ENCODE results near the gene DIPK1C.

Gene DIPK1C

GRCh38 chr18:74389171-74389927 lies 67.8 kb downstream of the DIPK1C start:
- H3K4me3 ChIP-seq (replicated peaks in 1 of 2; ENCODE audit: low read depth in 2 of 2, low read length in 2 of 2) = no peak overlapping the region
- no peak for DNase-seq (ENCODE audit: low read depth in 2 of 2)
- TF ChIP-seq CTCF (IDR thresholded peaks at IDR 0.05; ENCODE audit: low read depth, low read length) = no peak

- no peak for TF ChIP-seq CTCF (IDR thresholded peaks at IDR 0.05; ENCODE audit: low read depth, low read length)
- no peak overlapping the region for H3K4me3 ChIP-seq (replicated peaks in 1 of 2; ENCODE audit: low read depth in 2 of 2, low read length in 2 of 2)
- DNase-seq (ENCODE audit: low read depth in 2 of 2) = no peak
These were observed 68.9 kb downstream of the DIPK1C start for GRCh38 chr18:74388227-74388626.

GRCh38 chr18:74387383-74387782 lies 69.7 kb downstream of the DIPK1C start:
- DNase-seq (ENCODE audit: low read depth in 2 of 2) = no peak
- TF ChIP-seq CTCF (IDR thresholded peaks at IDR 0.05; ENCODE audit: low read depth, low read length) = no peak
- no peak overlapping the region for H3K4me3 ChIP-seq (replicated peaks in 1 of 2; ENCODE audit: low read depth in 2 of 2, low read length in 2 of 2)

All from cardiac fibroblast (primary cell).